ENCODE data around the gene LONRF2.

- TF ChIP-seq POLR2A (IDR thresholded peaks at IDR 0.05; ENCODE audit: low read length), result no peak
- no peak for TF ChIP-seq CEBPB (IDR thresholded peaks at IDR 0.05)
- no peak for TF ChIP-seq EP300 (IDR thresholded peaks at IDR 0.05)
- no peak for TF ChIP-seq USF2 (IDR thresholded peaks at IDR 0.05)
- no peak for TF ChIP-seq CTCF (IDR thresholded peaks at IDR 0.05)
- TF ChIP-seq EHMT2 (IDR thresholded peaks at IDR 0.05; ENCODE audit: low read depth), result no peak
- TF ChIP-seq RAD21 (conservative IDR thresholded peaks at IDR 0.05 in 1 of 2, IDR thresholded peaks at IDR 0.05 in 1 of 2), result no peak
- TF ChIP-seq RNF2 (IDR thresholded peaks at IDR 0.05; ENCODE audit: borderline replicate concordance, low read depth), result no peak
- no peak for TF ChIP-seq HEYL (CRISPR knock-in tag; IDR thresholded peaks at IDR 0.05)
- no peak for TF ChIP-seq KDM1A (IDR thresholded peaks at IDR 0.05; ENCODE audit: low read depth)
- TF ChIP-seq ATOH8 (CRISPR knock-in tag; IDR thresholded peaks at IDR 0.05; ENCODE audit: low read depth), result no peak
- no peak for TF ChIP-seq HOXA7 (CRISPR knock-in tag; IDR thresholded peaks at IDR 0.05)
- no peak for TF ChIP-seq MAFK (IDR thresholded peaks at IDR 0.05; ENCODE audit: partially characterized antibody)
- TF ChIP-seq ELK1 (IDR thresholded peaks at IDR 0.05; ENCODE audit: low read depth, low read length), result no peak
Observed at GRCh38 chr2:100248971-100249370, 73.3 kb downstream of the LONRF2 start.
